Daoy (cell line): ENCODE measurements around the gene NHERF2. TPM values are rescaled to one million over a fixed set of nuclear protein-coding genes. Genes with fewer than 3 reads are reported as not detected.

Experiments
- DNase-seq: peaks from one replicate; pipeline ENCODE4 v3.0.0-alpha.2; 2015; ENCODE audit warnings: low read depth
- total RNA-seq: library from RNA; depleted of rRNA; stranded (reverse); fragments of >200 nt; shearing (Covaris generic); gene quantifications from 2 replicates; pipeline ENCODE4 v1.2.3, GENCODE V29; 2014

NHERF2 gene
- total RNA-seq, 1 experiment from 2014 or later, result 41.8 TPM

DNA sequence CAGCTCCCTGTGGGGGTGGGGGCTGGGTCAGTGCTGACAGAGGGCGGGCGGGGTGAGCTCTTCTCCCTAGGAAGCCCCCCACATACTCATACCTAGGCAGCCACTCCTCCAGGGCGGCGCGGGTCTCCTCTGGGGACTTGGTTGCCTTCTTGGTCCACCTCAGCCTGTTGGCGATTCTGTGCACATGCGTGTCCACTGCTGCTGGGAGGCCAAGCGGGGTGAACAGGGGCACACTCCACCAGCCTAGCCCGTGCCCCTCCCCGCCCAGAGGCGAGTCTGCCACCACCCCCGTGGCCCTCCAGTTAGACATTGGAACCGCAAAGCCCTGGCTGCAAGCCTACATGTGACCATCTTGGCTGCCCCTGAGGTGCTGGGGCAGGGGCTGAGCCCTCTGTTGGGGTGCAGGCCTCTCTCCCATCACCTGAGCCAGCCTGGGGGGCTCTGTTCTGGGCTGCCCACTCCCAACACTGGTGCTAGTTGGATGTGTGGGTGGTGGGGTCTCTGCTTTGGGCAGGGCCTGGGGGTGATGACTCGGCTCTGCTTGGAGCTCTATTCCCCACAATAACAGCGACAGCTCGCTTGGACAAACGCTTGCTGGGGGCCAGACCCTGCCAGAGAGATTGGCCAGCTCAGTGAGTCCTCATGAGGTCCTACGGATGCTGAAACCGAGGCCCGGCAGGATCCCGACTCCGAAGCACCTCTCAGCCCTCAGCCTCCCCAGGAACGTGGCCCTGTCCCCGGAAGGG is 13.5 kb downstream of the NHERF2 start:
- no peak for DNase-seq

DNA sequence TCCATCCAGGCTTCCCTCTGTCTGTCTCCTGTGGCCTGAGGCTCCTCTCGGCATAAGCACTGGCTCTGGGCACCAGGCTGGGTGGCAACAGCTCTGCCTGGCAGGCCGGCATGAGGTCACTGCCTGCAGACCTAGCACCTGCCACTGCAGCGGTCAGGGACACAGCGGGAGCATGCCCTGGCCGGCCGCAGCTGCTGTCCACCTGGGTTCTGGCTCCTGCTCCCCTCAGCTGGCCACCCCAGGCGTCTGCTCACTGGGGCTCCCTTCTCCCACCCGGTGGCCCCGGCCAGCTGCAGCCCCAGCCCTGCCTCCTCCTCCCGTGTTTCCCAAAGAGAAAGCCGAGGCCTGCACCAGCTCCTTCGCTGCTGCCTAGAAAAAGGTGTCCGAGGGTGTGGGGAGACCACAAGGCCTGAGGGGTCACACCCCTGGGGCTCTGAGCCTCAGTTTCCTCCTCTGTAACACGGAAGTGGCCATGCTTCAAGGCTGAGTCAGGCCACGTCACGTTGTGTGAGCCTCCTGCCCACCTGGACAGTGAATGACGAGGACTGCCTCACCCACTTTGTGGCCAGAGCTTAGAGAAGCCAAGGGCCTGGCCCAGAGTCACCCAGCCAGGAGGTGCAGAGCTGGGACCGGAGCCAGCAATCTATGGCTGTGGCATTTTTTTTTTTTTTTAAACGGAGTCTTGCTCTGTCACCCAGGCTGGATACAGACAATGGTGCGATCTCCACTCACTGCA is 14.3 kb downstream of the NHERF2 start:
- DNase-seq, result peak; percentile 84

DNA sequence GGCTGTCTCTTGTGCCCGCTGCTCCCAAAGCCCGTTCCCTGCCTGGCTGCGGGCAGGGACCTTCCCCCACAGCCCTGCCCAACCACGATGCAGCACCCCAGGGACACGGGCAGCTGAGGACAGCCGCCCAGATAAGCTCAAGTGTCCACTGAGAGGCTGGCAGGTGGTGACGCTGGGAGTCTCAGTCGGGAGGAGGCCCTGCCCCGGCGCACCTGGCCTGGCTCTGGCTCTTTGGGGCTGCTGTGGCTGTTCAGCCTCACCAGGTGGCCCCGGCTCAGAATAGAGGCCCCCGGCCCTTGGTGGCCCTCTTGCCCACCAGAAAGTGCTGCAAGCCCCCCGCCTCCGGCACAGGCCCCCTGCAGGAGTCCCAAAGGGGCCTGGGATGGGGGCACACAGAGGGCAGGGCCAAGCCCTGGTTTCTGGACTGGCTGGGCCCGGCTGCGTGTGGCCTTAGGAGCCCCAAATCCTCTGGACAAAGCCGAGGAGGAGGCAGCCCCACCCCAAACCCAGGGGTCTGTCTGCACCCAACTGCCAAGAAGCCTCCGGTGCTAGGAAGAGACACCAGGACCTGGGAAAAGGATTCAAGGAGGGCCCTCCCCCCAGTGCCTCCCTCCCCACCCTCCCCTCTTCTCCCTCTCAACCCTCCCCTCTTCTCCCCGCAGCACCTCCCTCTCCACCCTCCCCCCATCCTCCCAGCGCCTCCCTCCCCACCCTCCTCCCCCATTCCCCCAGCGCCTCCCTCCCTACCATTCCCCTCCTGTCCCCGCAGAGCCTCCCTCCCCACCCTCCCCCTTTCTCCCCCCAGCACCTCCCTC is 15.7 kb downstream of the NHERF2 start:
- no peak for DNase-seq

DNA sequence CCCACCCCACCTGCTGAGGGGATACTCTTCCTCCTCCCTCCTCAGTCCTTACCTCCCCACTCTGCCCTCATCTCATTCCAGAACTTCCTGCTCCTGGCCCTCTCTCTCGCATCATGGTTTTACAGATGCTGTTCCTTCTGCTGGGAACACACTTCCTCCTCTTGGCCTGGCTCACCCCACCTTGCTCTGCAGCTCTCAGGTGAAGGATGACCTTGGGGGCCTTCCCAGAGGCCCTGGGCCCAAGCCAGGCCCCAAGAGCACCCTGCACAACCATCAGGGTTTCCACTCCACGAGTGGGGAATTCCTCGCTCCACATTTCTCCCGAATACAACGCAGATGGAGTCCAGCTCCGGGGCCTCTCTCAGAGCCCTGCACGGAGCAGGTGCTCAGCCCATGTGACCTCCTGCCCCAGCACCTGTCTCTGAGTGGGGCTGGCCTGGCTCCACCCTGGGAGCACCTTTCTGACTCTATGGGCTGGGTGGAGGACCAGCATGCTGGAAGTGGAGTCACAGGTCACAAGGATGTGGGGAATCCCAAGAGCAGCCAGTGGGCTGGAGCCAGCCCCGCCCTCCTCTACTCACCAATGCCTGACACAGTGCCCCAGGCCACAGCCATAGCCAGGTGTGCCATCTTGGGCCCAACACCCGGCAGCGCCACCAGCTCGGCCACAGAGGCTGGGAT is 16.4 kb downstream of the NHERF2 start:
- no peak for DNase-seq

DNA sequence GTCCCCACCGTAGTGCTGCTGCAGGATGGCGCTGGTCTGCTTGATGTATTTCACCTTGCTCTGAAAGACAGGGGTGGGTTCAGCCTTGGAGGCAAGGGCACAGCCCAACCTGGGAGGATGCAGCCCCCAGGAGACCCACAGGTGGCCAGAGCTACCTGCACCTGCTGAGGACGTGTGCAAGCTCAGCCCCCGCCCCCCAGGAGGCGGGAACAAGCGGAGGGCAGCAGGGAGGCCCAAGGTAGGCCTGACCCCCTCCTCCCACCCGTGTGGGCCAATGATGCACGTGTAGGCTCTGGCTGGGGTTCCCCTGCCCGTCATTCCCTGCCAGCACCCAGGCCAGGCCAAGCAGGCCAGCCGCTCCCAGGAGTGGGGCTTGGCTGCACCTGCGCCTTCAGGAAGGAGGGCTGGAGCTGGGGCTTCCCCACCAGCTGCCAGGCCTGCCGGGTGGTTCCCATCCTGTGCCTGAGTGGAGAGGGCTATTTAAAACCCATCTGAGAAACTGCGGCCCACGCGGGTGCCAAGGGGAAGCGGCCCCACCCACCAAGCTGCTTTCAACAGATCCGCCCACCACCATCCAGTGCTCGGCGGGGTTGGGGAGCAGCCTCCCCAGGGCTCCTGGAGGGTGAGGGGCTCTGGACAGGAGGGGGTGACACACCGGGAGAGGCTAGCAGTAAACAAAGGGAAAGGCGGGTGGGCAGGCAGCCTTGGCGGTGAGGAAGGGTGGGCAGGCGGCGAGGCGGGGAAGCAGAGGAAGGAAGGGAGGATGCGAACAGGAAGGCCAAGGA is 17.2 kb downstream of the NHERF2 start:
- no peak for DNase-seq

DNA sequence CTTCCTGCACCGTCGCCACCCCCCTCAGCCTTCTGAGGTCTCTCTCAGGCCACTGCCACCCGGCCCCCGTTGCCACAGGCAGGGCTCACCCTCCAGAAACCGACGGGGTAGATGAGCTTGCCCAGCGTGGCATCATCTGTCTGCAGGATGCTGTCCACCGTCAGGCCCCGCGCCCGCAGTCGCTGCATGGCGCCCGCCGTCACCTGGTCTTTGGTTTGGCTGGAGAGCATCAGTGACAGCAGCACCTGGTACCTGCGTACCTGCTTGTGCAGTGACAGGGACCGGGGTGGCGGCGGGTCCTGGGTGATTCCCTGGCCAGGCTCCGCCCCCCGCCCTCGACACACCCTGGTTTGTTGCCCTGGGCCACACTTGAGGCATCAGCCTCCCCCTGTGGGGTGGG is 17.8 kb downstream of the NHERF2 start:
- no peak for DNase-seq

DNA sequence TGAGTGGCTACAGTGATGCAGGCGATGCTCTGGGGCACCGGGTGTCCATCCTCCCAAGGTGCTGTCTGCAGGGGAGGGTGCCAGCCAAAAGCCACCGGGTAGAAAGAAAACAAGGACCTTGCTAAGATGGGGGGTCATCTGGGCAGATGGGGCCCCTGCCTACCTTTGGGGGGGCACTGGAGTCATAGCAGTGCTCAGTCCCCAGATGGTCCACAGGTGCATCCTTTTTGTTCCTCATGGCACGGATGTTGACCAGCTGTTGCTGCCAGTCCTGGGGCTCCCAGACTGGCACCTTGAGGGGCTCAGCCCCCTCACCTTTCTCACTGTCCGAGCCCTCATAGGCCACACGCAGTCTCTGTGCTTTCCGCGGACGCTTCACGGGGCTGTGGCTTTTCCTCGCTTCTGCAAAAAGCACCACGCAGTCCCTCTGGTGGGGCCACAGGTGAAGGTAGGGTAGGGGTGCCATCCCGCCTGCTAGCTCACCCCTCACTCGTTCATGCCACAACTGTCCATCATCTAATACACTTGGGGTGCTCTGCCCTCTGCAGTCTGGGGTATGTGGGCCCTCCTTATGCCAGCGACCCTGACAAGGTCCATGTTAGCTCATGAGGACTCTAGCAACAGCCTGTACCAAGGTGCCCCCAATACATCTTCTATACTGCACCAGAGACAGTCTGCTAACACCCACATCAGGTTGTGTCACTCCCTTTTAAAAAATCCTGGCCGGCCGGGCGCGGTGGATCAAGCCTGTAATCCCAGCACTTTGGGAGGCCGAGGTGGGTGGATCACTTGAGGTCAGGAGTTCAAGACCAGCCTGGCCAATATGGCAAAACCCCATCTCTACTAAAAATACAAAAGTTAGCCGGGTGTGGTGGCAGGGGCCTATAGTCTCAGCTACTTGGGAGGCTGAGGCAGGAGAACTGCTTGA is 19.5 kb downstream of the NHERF2 start:
- DNase-seq, result no peak

DNA sequence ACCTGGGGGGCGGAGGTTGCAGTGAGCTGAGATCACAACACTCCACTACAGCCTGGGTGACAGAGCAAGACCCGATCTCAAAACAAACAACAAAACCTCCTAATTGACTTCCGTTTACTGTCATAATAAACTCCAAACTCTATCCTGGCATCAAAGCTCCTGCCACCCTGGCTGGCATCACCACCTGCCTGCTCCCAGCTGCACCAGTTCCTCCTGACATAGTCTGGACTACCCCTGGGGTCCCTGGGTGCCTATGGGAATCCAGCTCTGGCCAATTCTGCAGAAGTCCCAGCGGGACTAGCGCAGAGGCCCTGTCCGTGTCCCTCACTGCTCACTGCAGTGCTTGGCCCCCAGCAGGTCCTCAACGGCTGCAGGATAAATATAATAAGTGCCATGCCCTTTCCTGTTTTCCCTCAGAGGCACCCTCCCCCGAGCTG is 20.2 kb downstream of the NHERF2 start:
- no peak for DNase-seq

DNA sequence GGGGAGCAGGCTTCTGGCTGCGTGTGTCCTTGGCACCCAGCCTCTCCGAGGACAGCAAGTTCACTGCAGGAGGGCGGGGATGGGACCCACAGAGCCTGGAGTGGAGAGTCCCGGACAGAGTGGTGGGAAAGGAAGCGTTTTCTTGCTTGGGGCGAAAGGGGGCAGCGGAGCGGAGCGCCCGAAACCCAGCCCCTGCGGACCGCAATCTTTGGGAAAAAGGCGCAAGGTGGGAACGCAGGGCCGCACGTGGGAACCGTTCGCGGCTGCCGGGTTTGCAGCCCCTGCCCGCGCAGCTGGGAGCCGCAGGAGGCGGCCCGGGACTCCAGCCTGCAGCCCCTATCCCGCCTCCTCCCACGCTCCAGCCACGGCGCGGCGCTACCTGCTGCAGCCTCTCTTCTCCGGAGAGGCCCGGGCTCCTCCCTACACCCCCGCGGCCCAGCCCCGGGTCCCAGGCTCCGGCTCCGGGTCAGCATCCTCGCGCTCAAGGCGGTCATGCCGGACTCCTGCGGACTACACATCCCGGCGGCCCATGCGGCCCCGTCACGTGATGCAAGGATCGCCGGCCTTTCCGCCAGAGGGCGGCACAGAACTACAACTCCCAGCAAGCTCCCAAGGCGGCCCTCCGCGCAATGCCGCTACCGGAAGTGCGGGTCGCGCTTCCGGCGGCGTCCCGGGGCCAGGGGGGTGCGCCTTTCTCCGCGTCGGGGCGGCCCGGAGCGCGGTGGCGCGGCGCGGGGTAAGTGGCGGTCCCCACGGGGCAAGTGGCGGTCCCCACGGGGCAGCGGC is 20.8 kb downstream of the NHERF2 start, which contains the start of the genes NTHL1 and TSC2:
NTHL1 (minus strand) TSS at position 505 of the 786 bp plus-strand sequence; CDS start at position 494, 11 bp downstream.
TSC2 (plus strand) TSS at position 656 of the 786 bp plus-strand sequence. CDS start 631 bp downstream, outside the sequence.
- peak; percentile 96 for DNase-seq

DNA sequence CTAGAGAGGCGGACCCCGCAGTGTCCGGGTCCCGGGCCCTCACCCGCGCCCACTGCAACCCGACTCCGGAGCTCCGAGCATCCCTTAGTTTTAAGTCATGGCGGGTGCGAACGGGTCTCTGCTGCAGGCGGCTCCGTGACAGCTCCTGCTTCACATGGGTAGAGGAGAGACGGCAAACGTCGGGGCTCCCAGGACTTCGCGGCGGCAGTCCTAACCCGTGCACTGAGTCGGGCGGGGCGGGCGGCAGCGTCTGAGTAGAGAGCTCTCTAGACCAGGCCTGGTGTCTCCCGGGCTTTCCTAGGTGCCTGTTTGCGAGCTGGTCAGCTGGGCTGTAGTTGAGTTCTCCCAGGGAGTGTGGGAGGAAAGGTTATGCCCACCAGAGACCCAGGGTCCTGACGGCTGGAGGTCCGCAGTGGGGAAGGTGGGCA is 21.4 kb downstream of the NHERF2 start:
- DNase-seq, result no peak

DNA sequence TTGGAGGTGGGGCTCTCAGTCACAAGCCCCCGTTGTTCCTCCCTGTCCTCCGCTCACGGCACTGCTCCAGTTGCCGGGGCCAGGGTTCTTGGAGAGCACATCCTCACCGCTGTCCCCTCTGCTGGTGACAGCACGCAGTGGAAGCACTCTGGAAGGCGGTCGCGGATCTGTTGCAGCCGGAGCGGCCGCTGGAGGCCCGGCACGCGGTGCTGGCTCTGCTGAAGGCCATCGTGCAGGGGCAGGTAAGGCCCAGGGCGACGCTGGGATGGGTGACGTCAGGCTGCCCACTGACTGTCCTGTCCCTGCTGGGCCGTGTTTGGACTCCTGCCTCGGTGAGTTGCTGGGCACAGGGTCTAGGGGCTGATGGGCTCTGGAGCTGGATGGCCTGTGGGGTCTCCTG is 26.5 kb downstream of the NHERF2 start:
- no peak for DNase-seq

DNA sequence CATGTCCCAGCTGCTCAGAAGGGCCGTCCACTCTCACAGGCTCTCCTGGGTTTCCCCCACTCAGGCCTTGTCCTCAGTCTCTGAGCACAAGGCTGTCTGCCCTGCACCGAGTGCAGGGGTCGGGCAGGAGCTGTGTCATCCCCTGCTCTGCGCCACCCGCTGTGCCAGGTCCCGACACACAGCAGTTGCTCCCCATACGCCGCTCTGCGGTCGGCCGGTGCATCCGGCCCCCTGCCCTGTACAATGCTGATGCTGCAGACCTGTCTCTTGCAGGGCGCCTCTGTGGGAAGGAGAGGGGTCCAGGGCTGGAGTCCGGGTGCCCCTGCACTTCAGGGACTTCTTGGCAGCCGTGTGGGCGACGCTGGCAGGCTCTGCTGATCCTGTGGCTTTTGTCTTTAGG is 27.2 kb downstream of the NHERF2 start:
- DNase-seq, result no peak

DNA sequence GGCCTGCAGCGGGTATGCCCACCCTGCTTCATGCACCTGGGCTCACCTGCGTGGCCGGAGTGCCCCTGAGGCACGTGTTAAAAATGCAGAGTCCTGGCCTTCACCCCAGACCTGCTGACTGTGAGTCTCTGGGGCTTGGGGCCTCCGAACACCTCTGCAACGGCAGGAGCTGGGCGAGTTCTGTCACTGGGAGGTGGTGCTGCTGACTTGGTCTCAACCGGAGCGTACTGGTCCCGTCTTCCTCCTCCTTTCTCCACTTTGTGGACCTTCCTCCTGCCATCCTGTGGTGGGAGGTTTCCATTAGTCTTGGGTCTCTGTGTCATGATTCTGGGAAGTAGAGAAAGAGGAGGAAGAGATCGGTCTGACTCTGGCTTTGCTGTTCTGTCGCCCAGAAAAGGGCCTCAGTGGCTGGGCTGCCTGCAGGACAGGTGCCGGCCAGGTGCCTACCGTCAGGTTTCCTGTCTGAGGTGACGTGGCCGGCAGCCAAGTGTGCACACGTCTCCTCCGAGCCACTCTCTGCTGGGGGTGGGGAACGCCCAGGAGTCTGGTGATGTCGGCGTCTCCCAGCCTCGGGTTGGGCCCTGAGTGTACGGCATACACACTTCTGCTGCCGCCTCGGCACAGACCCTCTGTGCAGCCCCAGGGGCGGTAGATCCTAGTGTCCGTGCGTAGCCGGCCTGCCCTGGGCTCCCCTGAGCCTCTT is 28.0 kb downstream of the NHERF2 start:
- no peak for DNase-seq

DNA sequence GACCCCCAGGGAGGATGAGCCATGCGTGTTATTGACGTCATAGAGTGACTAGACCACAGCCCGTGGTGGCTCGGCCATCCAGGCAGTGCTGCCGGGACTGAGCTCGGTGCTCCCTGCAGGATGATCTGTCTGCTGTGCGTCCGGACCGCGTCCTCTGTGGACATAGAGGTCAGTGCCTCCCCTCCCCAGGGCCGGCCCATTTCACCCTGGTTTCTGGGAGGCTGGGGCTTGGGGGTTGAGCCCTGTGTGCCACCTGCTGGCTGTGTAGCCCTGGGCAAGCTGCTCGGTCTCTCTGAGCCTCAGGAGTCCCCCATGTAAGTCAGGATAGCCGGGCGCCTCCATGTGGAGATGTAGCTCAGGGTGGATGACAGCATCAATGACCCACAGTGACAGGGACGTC is 29.4 kb downstream of the NHERF2 start:
- DNase-seq, result no peak

DNA sequence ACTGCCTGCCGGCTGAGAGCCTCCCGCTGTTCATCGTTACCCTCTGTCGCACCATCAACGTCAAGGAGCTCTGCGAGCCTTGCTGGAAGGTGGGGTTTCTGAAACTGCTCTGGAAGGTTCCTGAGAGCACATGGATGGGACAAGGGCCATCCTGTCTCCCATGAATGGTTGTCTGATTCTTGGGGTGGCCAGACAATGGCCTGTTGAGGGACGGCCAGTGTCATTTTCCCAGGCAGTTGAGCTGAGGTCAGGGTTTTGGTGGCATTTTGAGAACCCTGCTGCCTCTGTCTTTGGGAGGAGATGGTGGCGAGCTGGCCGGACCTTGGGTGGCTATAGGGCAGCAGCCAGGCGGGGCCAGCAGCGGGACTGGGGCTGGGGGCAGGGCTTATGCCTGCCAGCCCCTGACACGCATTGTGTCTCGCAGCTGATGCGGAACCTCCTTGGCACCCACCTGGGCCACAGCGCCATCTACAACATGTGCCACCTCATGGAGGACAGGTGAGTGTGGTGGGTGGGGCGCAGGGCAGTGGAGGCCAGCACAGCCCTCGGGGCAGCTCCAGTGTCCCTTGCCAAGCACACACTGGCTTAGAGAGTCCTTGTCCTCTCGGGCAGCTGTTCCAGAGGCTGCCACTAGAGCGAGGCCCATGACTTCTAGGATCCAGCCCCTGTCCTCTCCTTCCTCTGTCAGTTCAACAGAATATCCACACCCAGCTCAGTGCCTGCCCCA is 30.1 kb downstream of the NHERF2 start:
- DNase-seq, result no peak

DNA sequence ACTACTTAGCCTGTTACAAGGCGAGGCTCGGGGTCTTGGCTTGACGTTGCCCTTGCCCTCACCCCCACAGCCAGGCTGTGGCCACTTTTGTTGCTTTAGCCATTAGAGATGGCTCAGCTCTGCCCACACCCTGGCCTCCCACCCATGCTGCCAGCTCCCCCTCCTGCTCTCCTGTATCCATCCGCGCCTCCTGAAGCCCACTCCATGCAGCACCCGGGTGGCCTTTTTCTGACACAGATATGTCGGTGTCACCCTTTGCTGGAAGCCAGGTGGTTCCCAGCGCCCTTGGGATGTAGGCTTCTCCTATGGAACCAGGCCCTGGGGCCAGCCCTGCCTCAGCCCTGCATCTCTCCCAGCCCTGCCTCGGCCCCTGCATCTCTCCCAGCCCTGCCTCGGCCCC is 30.7 kb downstream of the NHERF2 start:
- no peak for DNase-seq

DNA sequence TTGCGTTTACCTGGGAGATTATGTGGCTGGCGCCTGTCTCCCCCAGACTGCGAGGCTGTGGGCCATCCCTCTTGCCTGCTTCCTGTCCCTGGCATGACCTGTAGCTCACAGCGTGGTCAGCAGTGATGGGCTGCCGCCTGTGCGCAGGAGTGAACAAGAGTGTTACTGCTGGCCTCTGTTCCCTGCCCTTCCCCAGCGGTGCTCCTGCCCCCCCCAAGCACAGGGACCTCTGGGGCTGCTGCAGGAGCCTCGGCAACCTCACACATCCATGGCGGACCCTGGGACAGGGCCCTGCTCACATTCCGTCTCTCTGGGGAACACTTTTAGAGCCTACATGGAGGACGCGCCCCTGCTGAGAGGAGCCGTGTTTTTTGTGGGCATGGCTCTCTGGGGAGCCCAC is 31.7 kb downstream of the NHERF2 start:
- no peak for DNase-seq

DNA sequence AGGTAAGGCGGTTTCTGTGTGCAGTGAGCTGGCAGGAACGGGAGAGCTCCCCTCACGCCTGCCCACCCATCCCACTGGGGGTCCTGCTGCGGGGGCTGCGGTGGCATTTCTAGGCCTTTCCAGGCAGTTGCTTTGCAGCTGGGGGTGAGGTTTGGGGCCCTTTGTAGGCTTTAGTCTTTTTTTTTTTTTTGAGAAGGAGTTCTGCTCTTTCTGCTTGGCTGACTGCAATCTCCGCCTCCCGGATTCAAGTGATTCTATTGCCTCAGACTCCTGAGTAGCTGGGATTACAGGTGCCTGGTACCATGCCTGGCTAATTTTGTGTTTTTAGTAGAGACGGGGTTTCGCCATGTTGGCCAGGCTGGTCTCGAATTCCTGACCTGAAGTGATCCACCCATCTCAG is 32.2 kb downstream of the NHERF2 start:
- no peak for DNase-seq
